NCI-H226 (cell line): ENCODE measurements around the gene ATP9A.

Experiments
- DNase-seq: peaks from one replicate; pipeline ENCODE4 v3.0.0-alpha.2; 2015

The ATP9A gene

GRCh38 chr20:51720854-51721253, 47.3 kb downstream of the ATP9A start:
- no peak for DNase-seq

- DNase-seq, result no peak
These were observed 47.8 kb downstream of the ATP9A start for GRCh38 chr20:51720384-51720783.

GRCh38 chr20:51715856-51716185, 52.4 kb downstream of the ATP9A start:
- no peak for DNase-seq

- no peak for DNase-seq
These were observed 52.9 kb downstream of the ATP9A start for GRCh38 chr20:51715163-51715855.

- no peak for DNase-seq
These were observed 55.0 kb downstream of the ATP9A start for GRCh38 chr20:51713213-51713598.

- no peak for DNase-seq
These were observed 55.5 kb downstream of the ATP9A start for GRCh38 chr20:51712501-51713212.

- no peak for DNase-seq
These were observed 56.8 kb downstream of the ATP9A start for GRCh38 chr20:51711426-51711825.

- no peak for DNase-seq
These were observed 57.8 kb downstream of the ATP9A start for GRCh38 chr20:51710361-51710894.

GRCh38 chr20:51705400-51705799, 62.8 kb downstream of the ATP9A start:
- DNase-seq, result no peak

GRCh38 chr20:51703400-51704287, 64.5 kb downstream of the ATP9A start:
- no peak for DNase-seq

- no peak for DNase-seq
These were observed 65.6 kb downstream of the ATP9A start for GRCh38 chr20:51702556-51702955.

GRCh38 chr20:51700809-51701285, 67.3 kb downstream of the ATP9A start:
- DNase-seq, result no peak

GRCh38 chr20:51698252-51698651, 69.9 kb downstream of the ATP9A start:
- no peak for DNase-seq

GRCh38 chr20:51697096-51697826, 70.9 kb downstream of the ATP9A start:
- no peak for DNase-seq

- DNase-seq, result no peak
These were observed 71.7 kb downstream of the ATP9A start for GRCh38 chr20:51696304-51697071.

GRCh38 chr20:51695574-51696303, 72.5 kb downstream of the ATP9A start:
- no peak for DNase-seq

GRCh38 chr20:51692806-51693400, 75.3 kb downstream of the ATP9A start:
- DNase-seq, result no peak

GRCh38 chr20:51691703-51692102, 76.5 kb downstream of the ATP9A start:
- no peak for DNase-seq

- DNase-seq, result no peak
These were observed 79.5 kb downstream of the ATP9A start for GRCh38 chr20:51688600-51689244.

- no peak for DNase-seq
These were observed 80.6 kb downstream of the ATP9A start for GRCh38 chr20:51687630-51688029.
